Measurements from ENCODE around the gene CAMK1D. TPM values are rescaled to one million over a fixed set of nuclear protein-coding genes. Genes with fewer than 3 reads are reported as not detected.
"Not testable (repeated sequence)": the region's sequence is repeated elsewhere in the genome, so short reads cannot be mapped to it uniquely, and the experiment has no call there.

Gene CAMK1D
- polyA plus RNA-seq (2011; rRNA removed) (1.1 and 1.6 TPM in 2 replicates), polyA minus RNA-seq (2011; rRNA and poly(A)+ RNA removed) (0.98 and 1.0 TPM in 2 replicates)

- H3K4me3 ChIP-seq (ENCODE audit: low read depth, low read length), result peak within 1 kb of the TSS; percentile 65
- H3K36me3 ChIP-seq (ENCODE audit: control insufficient read depth, insufficient read depth, low read length), result no peaks in the 10 kb centered on the region
- peak; percentile 16; the same call in 1 of the 2 replicates for TF ChIP-seq CTCF (IDR thresholded peaks at IDR 0.05; ENCODE audit: insufficient read depth, low read depth, low read length)
- ChIA-PET CTCF (interaction anchor here (1.0 to 2.4 kb wide), 5 partner anchors 7 to 86 kb away, joined by 3 to 8 read pairs (median 3); no protein-coding TSS in a partner anchor), POLR2A (interaction anchor here (0.6 kb wide), 1 partner anchor 11 kb away, joined by 3 read pairs; no protein-coding TSS in a partner anchor)
- DNase-seq (ENCODE audit: low read depth), result no peak
- peaks cover 13% of the 10 kb centered on the region for H3K27me3 ChIP-seq (ENCODE audit: control insufficient read depth, insufficient read depth, low read length)
These were observed at the start of gene CAMK1D for GRCh38 chr10:12348870-12349628. Gene CAMK1D (plus strand): TSS chr10:12349547.

GRCh38 chr10:12301036-12301435, 48.3 kb upstream of the CAMK1D start:
- H3K36me3 ChIP-seq (ENCODE audit: control insufficient read depth, insufficient read depth, low read length); POLR2A ChIA-PET; DNase-seq (ENCODE audit: low read depth); H3K27me3 ChIP-seq (ENCODE audit: control insufficient read depth, insufficient read depth, low read length); H3K4me3 ChIP-seq (ENCODE audit: low read depth, low read length); CTCF ChIA-PET: not testable (repeated sequence)

GRCh38 chr10:12308057-12308456, 41.3 kb upstream of the CAMK1D start:
- TF ChIP-seq CTCF (IDR thresholded peaks at IDR 0.05; ENCODE audit: insufficient read depth, low read depth, low read length), result no peak
- no peaks in the 10 kb centered on the region for H3K27me3 ChIP-seq (ENCODE audit: control insufficient read depth, insufficient read depth, low read length)
- CTCF ChIA-PET, result no interaction called here
- H3K36me3 ChIP-seq (ENCODE audit: control insufficient read depth, insufficient read depth, low read length), result no peaks in the 10 kb centered on the region
- POLR2A ChIA-PET, result no interaction called here
- H3K4me3 ChIP-seq (ENCODE audit: low read depth, low read length), result no peak overlapping the region
- no peak for DNase-seq (ENCODE audit: low read depth)

GRCh38 chr10:12308736-12309375, 40.5 kb upstream of the CAMK1D start:
- Histone ChIP-seq H3K36me3 (ENCODE audit: control insufficient read depth, insufficient read depth, low read length) (no peaks in the 10 kb centered on the region), H3K27me3 (ENCODE audit: control insufficient read depth, insufficient read depth, low read length) (no peaks in the 10 kb centered on the region), H3K4me3 (ENCODE audit: low read depth, low read length) (no peak overlapping the region)
- no peak for TF ChIP-seq CTCF (IDR thresholded peaks at IDR 0.05; ENCODE audit: insufficient read depth, low read depth, low read length)
- DNase-seq (ENCODE audit: low read depth), result no peak
- ChIA-PET CTCF (no interaction called here), POLR2A (no interaction called here)

GRCh38 chr10:12309783-12310182, 39.6 kb upstream of the CAMK1D start:
- POLR2A ChIA-PET, result not testable (repeated sequence)

GRCh38 chr10:12314836-12315235, 34.5 kb upstream of the CAMK1D start:
- ChIA-PET POLR2A (no interaction called here), CTCF (no interaction called here)
- H3K36me3 ChIP-seq (ENCODE audit: control insufficient read depth, insufficient read depth, low read length), result no peaks in the 10 kb centered on the region
- H3K27me3 ChIP-seq (ENCODE audit: control insufficient read depth, insufficient read depth, low read length), result no peaks in the 10 kb centered on the region
- DNase-seq (ENCODE audit: low read depth), result no peak
- H3K4me3 ChIP-seq (ENCODE audit: low read depth, low read length), result no peak overlapping the region
- TF ChIP-seq CTCF (IDR thresholded peaks at IDR 0.05; ENCODE audit: insufficient read depth, low read depth, low read length), result no peak

More at GRCh38 chr10:12309783-12310182, 39.6 kb upstream of the CAMK1D start:
- DNase-seq (ENCODE audit: low read depth); CTCF ChIA-PET; H3K27me3 ChIP-seq (ENCODE audit: control insufficient read depth, insufficient read depth, low read length); H3K4me3 ChIP-seq (ENCODE audit: low read depth, low read length); H3K36me3 ChIP-seq (ENCODE audit: control insufficient read depth, insufficient read depth, low read length): not testable (repeated sequence)
